ENCODE data around the gene BIRC2. TPM values are rescaled to one million over a fixed set of nuclear protein-coding genes. Genes with fewer than 3 reads are reported as not detected.

The BIRC2 gene
- total RNA-seq, 1 donor from 2014 or later: 46.0 TPM

DNA sequence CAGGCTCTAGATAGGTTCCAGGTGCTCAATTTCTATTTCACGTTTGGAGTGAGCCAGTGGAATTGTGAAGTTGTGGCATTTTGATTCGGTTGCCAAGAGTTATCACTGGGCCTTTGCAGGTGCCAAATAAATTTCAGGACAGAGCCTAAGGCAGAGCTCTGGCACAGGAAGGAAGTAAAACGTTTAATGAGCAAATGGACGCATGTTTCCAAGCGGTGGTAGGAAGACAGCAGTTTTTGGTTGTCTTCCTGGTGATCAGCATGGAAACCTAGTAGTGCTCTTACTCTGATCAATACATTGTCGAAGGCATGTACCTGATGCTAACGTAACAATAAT lies 29.3 kb upstream of the BIRC2 start:
- H3K27ac Mint-ChIP-seq (ENCODE audit: unreplicated experiment): peak overlapping the region; percentile 91
- no peaks in the 10 kb centered on the region for H3K27me3 Mint-ChIP-seq (ENCODE audit: unreplicated experiment)
- no peaks in the 10 kb centered on the region for H3K9me3 Mint-ChIP-seq (ENCODE audit: unreplicated experiment)
- TF ChIP-seq, protein P1, sequence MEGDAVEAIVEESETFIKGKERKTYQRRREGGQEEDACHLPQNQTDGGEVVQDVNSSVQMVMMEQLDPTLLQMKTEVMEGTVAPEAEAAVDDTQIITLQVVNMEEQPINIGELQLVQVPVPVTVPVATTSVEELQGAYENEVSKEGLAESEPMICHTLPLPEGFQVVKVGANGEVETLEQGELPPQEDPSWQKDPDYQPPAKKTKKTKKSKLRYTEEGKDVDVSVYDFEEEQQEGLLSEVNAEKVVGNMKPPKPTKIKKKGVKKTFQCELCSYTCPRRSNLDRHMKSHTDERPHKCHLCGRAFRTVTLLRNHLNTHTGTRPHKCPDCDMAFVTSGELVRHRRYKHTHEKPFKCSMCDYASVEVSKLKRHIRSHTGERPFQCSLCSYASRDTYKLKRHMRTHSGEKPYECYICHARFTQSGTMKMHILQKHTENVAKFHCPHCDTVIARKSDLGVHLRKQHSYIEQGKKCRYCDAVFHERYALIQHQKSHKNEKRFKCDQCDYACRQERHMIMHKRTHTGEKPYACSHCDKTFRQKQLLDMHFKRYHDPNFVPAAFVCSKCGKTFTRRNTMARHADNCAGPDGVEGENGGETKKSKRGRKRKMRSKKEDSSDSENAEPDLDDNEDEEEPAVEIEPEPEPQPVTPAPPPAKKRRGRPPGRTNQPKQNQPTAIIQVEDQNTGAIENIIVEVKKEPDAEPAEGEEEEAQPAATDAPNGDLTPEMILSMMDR (IDR thresholded peaks at IDR 0.05): no peak
- H3K4me3 Mint-ChIP-seq (ENCODE audit: unreplicated experiment): peak overlapping the region; percentile 91
- DNase-seq (ENCODE audit: extremely low spot score, unreplicated experiment): no peak
- peaks cover 56% of the 10 kb centered on the region for H3K4me1 Mint-ChIP-seq (ENCODE audit: unreplicated experiment)
- no peaks in the 10 kb centered on the region for H3K36me3 Mint-ChIP-seq (ENCODE audit: unreplicated experiment)

DNA sequence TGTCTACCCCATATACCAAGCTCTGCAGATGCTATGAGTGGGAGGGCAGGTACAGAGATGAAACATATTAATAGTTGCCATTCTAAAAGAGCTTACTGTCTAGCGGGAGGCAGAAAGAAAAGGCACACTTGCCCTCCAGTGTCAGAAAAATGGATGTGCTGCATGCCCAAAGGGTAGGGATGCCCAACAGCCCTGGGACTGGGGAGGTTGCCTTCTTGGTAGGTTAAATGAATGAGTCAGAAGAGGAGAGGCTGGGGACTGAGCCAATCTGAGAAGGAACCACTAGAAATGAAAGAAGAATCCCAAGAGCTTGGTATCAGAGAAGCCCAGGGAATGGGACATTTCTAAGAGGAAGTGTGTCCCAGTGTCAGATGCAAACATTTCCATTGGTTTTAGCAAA lies 28.5 kb upstream of the BIRC2 start:
- Mint-ChIP-seq H3K27me3 (ENCODE audit: unreplicated experiment) (no peaks in the 10 kb centered on the region), H3K4me1 (ENCODE audit: unreplicated experiment) (peaks cover 55% of the 10 kb centered on the region), H3K9me3 (ENCODE audit: unreplicated experiment) (no peaks in the 10 kb centered on the region), H3K27ac (ENCODE audit: unreplicated experiment) (no peak overlapping the region), H3K36me3 (ENCODE audit: unreplicated experiment) (no peaks in the 10 kb centered on the region), H3K4me3 (ENCODE audit: unreplicated experiment) (no peak overlapping the region)
- TF ChIP-seq, protein P1 (IDR thresholded peaks at IDR 0.05): no peak
- no peak for DNase-seq (ENCODE audit: extremely low spot score, unreplicated experiment)

DNA sequence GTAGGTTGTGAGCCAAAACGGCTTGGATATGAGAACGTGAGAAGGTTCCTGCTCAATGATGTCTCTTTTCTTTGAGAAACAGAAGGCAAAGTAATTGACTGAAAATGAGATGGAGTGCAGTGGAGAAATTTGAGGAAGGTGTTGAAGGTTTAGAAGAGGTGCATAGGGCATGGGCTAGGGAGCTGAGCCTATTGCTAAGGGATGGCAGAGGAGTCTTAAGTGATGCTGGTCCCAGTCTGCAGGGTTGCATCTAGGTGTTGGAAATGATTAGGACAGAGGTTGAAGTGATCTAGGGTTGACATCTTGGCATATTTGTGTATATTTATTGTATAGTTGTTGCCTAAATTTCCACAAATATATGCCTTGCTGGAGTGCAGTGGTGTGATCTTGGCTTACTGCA lies 27.5 kb upstream of the BIRC2 start:
- Mint-ChIP-seq H3K27ac (ENCODE audit: unreplicated experiment) (no peak overlapping the region), H3K9me3 (ENCODE audit: unreplicated experiment) (no peaks in the 10 kb centered on the region), H3K4me1 (ENCODE audit: unreplicated experiment) (peaks cover 58% of the 10 kb centered on the region), H3K27me3 (ENCODE audit: unreplicated experiment) (no peaks in the 10 kb centered on the region), H3K36me3 (ENCODE audit: unreplicated experiment) (no peaks in the 10 kb centered on the region), H3K4me3 (ENCODE audit: unreplicated experiment) (no peak overlapping the region)
- TF ChIP-seq, protein P1 (IDR thresholded peaks at IDR 0.05): no peak
- DNase-seq (ENCODE audit: extremely low spot score, unreplicated experiment): no peak

DNA sequence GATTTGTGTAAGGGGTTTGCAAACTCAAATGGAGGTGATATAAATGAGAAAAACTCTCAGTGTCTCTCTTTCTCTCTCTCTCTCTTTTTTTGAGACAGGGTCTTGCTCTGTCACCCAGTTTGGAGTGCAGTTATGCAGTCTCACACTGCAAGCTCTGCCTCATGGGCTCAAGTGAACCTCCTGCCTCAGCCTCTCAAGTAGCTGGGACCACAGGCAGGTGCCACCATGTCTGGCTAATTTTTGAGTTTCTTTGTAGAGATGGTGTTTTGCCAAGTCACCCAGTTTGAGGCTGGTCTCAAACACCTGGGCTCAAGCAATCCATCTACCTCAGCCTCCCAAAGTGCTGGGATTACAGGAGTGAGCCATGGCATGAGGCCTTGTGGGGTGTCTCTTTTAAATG lies 26.8 kb upstream of the BIRC2 start:
- peak overlapping the region; percentile 78 for H3K27ac Mint-ChIP-seq (ENCODE audit: unreplicated experiment)
- no peaks in the 10 kb centered on the region for H3K36me3 Mint-ChIP-seq (ENCODE audit: unreplicated experiment)
- H3K27me3 Mint-ChIP-seq (ENCODE audit: unreplicated experiment): no peaks in the 10 kb centered on the region
- DNase-seq (ENCODE audit: extremely low spot score, unreplicated experiment): no peak
- H3K9me3 Mint-ChIP-seq (ENCODE audit: unreplicated experiment): no peaks in the 10 kb centered on the region
- TF ChIP-seq, protein P1 (IDR thresholded peaks at IDR 0.05): no peak
- no peak overlapping the region for H3K4me3 Mint-ChIP-seq (ENCODE audit: unreplicated experiment)
- peaks cover 59% of the 10 kb centered on the region for H3K4me1 Mint-ChIP-seq (ENCODE audit: unreplicated experiment)

DNA sequence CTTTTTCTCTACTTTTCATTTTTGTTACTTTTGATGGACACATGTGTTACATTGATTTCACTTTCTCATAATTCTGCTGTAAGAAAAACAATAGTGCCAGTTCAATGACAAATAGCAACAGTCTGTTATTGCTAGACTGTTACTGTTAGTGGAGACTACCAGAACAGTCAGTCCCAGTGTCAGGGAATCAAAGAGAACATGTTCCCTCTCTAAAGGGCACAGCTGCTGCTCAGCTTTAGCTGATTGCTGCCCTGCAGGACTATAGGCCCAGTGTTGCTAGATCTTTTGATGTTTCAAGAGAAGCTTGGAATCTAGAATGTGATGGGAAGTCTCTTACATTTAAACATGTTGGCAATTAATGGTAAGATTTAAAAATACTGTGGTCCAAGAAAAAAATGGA lies 26.3 kb upstream of the BIRC2 start:
- H3K9me3 Mint-ChIP-seq (ENCODE audit: unreplicated experiment): no peaks in the 10 kb centered on the region
- peaks cover 59% of the 10 kb centered on the region for H3K4me1 Mint-ChIP-seq (ENCODE audit: unreplicated experiment)
- no peaks in the 10 kb centered on the region for H3K27me3 Mint-ChIP-seq (ENCODE audit: unreplicated experiment)
- no peak for DNase-seq (ENCODE audit: extremely low spot score, unreplicated experiment)
- H3K36me3 Mint-ChIP-seq (ENCODE audit: unreplicated experiment): no peaks in the 10 kb centered on the region
- TF ChIP-seq, protein P1 (IDR thresholded peaks at IDR 0.05): no peak
- no peak overlapping the region for H3K4me3 Mint-ChIP-seq (ENCODE audit: unreplicated experiment)
- H3K27ac Mint-ChIP-seq (ENCODE audit: unreplicated experiment): peak overlapping the region; percentile 78

All from osteocyte (in vitro differentiated cells).